ENCODE data around the gene CCDC61. TPM values are rescaled to one million over a fixed set of nuclear protein-coding genes. Genes with fewer than 3 reads are reported as not detected.

CCDC61 gene
- total RNA-seq, 4 donors from 2014 or later = 8.4 to 14.6 (median 9.5) TPM

DNA sequence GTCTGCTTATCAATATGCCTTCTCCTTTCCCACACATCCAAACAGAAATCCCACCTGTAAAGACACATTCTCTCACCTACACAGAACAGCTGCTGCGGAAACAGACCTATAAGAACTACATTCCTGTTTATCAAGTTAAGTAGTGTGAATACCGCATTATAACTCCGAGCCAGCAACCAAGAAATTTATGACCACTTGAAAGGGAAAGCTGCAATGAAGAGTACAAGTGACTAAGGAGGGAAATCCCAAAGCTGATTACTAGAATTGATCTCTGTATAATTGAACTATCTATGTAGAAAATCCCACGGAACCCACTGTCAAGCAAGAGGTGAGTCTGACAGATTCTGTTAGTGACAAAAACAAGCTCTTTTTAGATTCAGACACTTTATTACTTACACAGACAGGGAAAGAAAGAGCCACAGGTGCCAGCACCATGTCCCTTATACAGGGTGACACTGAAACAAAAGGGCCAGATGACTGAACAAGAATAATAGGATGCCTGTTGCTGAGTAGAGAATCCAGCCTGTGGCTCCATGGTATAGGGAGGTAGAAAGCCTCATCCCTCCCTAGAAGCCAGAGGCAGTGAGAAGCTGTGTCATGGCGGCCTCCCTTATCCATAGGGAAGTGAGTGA lies 47.1 kb downstream of the CCDC61 start:
- DNase-seq (ENCODE audit: low spot score in 2 of 2) = no peak
- H3K4me3 ChIP-seq = no peak overlapping the region
- H3K27ac ChIP-seq = no peak overlapping the region
- no peaks in the 10 kb centered on the region for H3K36me3 ChIP-seq
- H3K4me1 ChIP-seq = peaks cover 20% of the 10 kb centered on the region
- H3K9me3 ChIP-seq = no peaks in the 10 kb centered on the region
- TF ChIP-seq EP300 (IDR thresholded peaks at IDR 0.05) (no peak), POLR2A (IDR thresholded peaks at IDR 0.05) (no peak), POLR2AphosphoS5 (IDR thresholded peaks at IDR 0.05) (no peak)
- TF ChIP-seq, protein P1, sequence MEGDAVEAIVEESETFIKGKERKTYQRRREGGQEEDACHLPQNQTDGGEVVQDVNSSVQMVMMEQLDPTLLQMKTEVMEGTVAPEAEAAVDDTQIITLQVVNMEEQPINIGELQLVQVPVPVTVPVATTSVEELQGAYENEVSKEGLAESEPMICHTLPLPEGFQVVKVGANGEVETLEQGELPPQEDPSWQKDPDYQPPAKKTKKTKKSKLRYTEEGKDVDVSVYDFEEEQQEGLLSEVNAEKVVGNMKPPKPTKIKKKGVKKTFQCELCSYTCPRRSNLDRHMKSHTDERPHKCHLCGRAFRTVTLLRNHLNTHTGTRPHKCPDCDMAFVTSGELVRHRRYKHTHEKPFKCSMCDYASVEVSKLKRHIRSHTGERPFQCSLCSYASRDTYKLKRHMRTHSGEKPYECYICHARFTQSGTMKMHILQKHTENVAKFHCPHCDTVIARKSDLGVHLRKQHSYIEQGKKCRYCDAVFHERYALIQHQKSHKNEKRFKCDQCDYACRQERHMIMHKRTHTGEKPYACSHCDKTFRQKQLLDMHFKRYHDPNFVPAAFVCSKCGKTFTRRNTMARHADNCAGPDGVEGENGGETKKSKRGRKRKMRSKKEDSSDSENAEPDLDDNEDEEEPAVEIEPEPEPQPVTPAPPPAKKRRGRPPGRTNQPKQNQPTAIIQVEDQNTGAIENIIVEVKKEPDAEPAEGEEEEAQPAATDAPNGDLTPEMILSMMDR (IDR thresholded peaks at IDR 0.05) = no peak
- peaks cover 29% of the 10 kb centered on the region for H3K27me3 ChIP-seq
- WGBS = 51% methylated on average over 5 of the region's 5 CpGs

DNA sequence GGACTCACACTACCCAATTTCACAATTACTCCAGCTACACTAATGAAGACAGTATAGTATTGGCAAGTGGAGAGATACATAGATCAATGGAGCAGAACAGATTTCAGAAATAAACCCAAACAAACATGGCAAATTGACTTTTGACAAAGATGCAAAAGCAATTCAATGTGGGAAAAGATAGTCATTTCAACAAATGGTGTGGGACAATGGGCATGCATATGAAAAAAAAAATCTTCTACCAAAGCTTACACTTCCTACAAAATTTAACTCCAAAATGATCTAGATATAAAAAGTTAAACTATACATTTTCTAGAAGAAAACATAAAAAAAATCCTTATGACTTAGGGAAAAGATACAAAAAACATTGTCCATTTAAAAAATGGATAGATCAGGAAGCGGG lies 48.3 kb downstream of the CCDC61 start:
- Histone ChIP-seq H3K27me3 (peaks cover 29% of the 10 kb centered on the region), H3K27ac (no peak overlapping the region), H3K36me3 (no peaks in the 10 kb centered on the region), H3K9me3 (no peaks in the 10 kb centered on the region), H3K4me3 (no peak overlapping the region), H3K4me1 (peaks cover 20% of the 10 kb centered on the region)
- DNase-seq (ENCODE audit: low spot score in 2 of 2) = no peak
- TF ChIP-seq POLR2AphosphoS5 (IDR thresholded peaks at IDR 0.05) (no peak), EP300 (IDR thresholded peaks at IDR 0.05) (no peak), POLR2A (IDR thresholded peaks at IDR 0.05) (no peak)
- TF ChIP-seq, protein P1 (IDR thresholded peaks at IDR 0.05) = no peak
- 97% methylated on average over 1 of the region's 1 CpG for WGBS

DNA sequence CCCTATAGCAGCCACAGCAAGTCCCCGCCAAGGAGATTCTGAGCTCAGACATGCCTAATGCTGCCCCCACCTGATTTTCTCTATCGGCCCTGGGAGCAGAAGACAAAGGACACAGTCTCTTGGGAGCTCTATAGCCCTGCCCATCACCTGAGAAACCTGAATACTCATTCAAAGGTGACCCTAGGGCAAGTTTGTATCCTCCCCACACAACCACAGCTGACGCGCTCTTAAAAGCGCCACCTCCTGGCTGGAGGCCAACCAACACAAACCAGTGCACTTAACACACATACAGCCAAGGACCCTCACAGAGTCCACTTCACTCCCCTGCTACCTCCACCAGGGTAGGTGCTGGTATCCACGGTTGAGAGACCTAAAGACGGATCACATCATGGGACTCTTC lies 54.3 kb downstream of the CCDC61 start:
- no peak for DNase-seq (ENCODE audit: low spot score in 2 of 2)
- 55% methylated on average over 7 of the region's 7 CpGs for WGBS
- H3K27ac ChIP-seq = no peak overlapping the region
- no peaks in the 10 kb centered on the region for H3K9me3 ChIP-seq
- no peaks in the 10 kb centered on the region for H3K4me1 ChIP-seq
- H3K36me3 ChIP-seq = no peaks in the 10 kb centered on the region
- TF ChIP-seq POLR2A (IDR thresholded peaks at IDR 0.05) (no peak), EP300 (IDR thresholded peaks at IDR 0.05) (no peak), POLR2AphosphoS5 (IDR thresholded peaks at IDR 0.05) (no peak)
- TF ChIP-seq, protein P1 (IDR thresholded peaks at IDR 0.05) = no peak
- H3K4me3 ChIP-seq = no peak overlapping the region
- peaks cover 23% of the 10 kb centered on the region for H3K27me3 ChIP-seq

DNA sequence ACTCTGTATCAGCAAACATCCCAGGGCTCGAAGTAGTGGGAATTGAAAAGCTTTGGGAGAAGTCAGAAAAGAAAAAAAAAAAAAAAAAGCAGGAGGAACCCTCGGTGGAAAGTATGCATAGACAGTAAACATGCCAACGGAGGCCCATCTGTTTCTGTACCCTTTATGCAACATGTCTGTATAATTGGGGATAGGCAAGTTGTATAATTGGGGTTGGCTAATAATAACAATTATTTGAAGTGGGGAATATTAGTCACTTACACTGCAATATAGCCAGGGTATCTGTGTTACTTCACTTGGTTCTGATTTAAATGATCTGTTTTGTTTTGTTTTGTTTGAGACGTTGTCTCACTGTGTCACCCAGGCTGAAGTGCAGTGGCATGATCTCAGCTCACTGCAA lies 57.6 kb downstream of the CCDC61 start:
- Histone ChIP-seq H3K4me1 (no peaks in the 10 kb centered on the region), H3K9me3 (no peaks in the 10 kb centered on the region), H3K27ac (no peak overlapping the region), H3K36me3 (no peaks in the 10 kb centered on the region), H3K27me3 (peaks cover 16% of the 10 kb centered on the region), H3K4me3 (no peak overlapping the region)
- no peak for DNase-seq (ENCODE audit: low spot score in 2 of 2)
- 56% methylated on average over 4 of the region's 4 CpGs for WGBS
- TF ChIP-seq EP300 (IDR thresholded peaks at IDR 0.05) (no peak), POLR2AphosphoS5 (IDR thresholded peaks at IDR 0.05) (no peak), POLR2A (IDR thresholded peaks at IDR 0.05) (no peak)
- TF ChIP-seq, protein P1 (IDR thresholded peaks at IDR 0.05) = no peak

DNA sequence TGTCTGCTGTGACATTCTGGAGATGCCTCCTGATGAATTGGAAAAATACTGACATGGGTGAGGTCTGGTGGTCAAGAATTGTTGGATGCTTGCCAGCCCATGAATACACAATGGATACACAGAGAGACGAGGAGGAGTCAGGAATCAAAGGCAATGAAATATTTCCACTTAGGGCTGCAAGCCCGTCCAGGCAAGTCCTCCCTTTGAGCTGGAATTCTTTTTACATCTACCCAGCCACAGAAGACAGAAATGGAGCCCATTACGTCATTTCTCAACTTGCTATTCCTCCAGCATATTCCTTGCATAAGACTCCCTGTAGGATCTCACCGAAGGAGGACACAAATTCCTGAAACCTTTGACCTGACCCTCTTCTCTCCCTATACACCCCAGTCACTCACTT lies 61.3 kb downstream of the CCDC61 start:
- H3K27ac ChIP-seq = no peak overlapping the region
- DNase-seq (ENCODE audit: low spot score in 2 of 2) = no peak

More for the DNA sequence above, 61.3 kb downstream of the CCDC61 start:
- Histone ChIP-seq H3K4me1 (no peaks in the 10 kb centered on the region), H3K36me3 (no peaks in the 10 kb centered on the region), H3K27me3 (peaks cover 23% of the 10 kb centered on the region), H3K4me3 (no peak overlapping the region), H3K9me3 (no peaks in the 10 kb centered on the region)
- 21% methylated on average over 4 of the region's 4 CpGs for WGBS
- TF ChIP-seq POLR2A (IDR thresholded peaks at IDR 0.05) (no peak), POLR2AphosphoS5 (IDR thresholded peaks at IDR 0.05) (no peak), EP300 (IDR thresholded peaks at IDR 0.05) (no peak)
- TF ChIP-seq, protein P1 (IDR thresholded peaks at IDR 0.05) = no peak

All from suprapubic skin (tissue), 4 donors.